HepG2 (cell line): Measurements from ENCODE around the gene ALK. TPM values are rescaled to one million over a fixed set of nuclear protein-coding genes. Genes with fewer than 3 reads are reported as not detected.

ENCODE experiments used
- ATAC-seq: fragments of 200-7000 bp; cut with Tn5 transposase; 3 replicates; pipeline ENCODE4 v1.9.1; 2020; ENCODE audit warnings: mild to moderate bottlenecking, moderate library complexity
- BruUV-seq: library from RNA; stranded (reverse); fragments of 400-500 nt; replicated peaks from 2 replicates; lab custom pipeline; 2021; lab: Mats Ljungman, UMichigan
- CTCF ChIA-PET: fragments of 300-600 bp; formaldehyde crosslinking; extraction: SDS; loops from one replicate; lab custom pipeline; 2021; ENCODE audit warnings: low total read pairs, inconsistent platforms, low intra/inter-chr PET ratio; lab: Yijun Ruan, JAX
- POLR2A ChIA-PET: fragments of 350-600 bp; sonication (Branson Sonifier 250); formaldehyde crosslinking; loops from one replicate; lab custom pipeline; 2020; ENCODE audit warnings: antibody characterized with exemption, inconsistent platforms; lab: Yijun Ruan, JAX
- DNase-seq: peaks from one replicate; pipeline ENCODE4 v3.0.0-alpha.2; 2015; ENCODE audit warnings: low spot score
- FAIRE-seq: peaks from 3 replicates; lab custom pipeline; 2011; peaks lifted over from hg19 to GRCh38; lab: Jason Lieb, UNC
- H2AFZ ChIP-seq: one replicate; pipeline ENCODE4 v1.6.1; 2011; ENCODE audit warnings: low read length, inconsistent platforms
- H3K27ac ChIP-seq: fragments of 300-600 bp; 3 replicates; pipeline ENCODE4 v1.8.0; 2011; ENCODE audit warnings: mixed run types, mild to moderate bottlenecking, mixed read lengths, low read length, inconsistent platforms; ENCODE audit not compliant: insufficient read depth; ENCODE audit errors: extremely low read length
- H3K27me3 ChIP-seq, 2 experiments: fragments of 200-600 bp in 1 of 2; 2 replicates in 1 of 2; 3 replicates in 1 of 2; pipeline versions ENCODE4 v1.6.0 to v1.8.0; 2011; ENCODE audit warnings: low read length in 2 of 2, mild to moderate bottlenecking in 2 of 2, moderate library complexity in 2 of 2, inconsistent platforms in 1 of 2; ENCODE audit not compliant: insufficient read depth in 2 of 2, control insufficient read depth in 1 of 2
- H3K36me3 ChIP-seq, 2 experiments: fragments of 200-600 bp in 1 of 2; replicated peaks in 1 of 2; 2 replicates in 1 of 2; 3 replicates in 1 of 2; pipeline versions ENCODE4 v1.5.1 to v1.8.0; 2011; ENCODE audit warnings: low read length in 2 of 2, inconsistent platforms in 1 of 2; ENCODE audit not compliant: insufficient read depth in 2 of 2, control insufficient read depth in 1 of 2
- H3K4me1 ChIP-seq: 2 replicates; pipeline ENCODE4 v1.5.1; 2012; ENCODE audit warnings: low read length, inconsistent platforms; ENCODE audit not compliant: insufficient read depth
- H3K4me2 ChIP-seq: 2 replicates; pipeline ENCODE4 v1.6.0; 2011; ENCODE audit warnings: low read depth, low read length, inconsistent platforms
- H3K4me3 ChIP-seq, 3 experiments: fragments of 200-600 bp in 1 of 3; sonication (generic), shearing (Covaris generic) in 1 of 3; replicated peaks in 1 of 3; 2 replicates each; pipeline ENCODE4 v1.5.1; 2011 to 2016; ENCODE audit warnings: low read length in 3 of 3, inconsistent platforms in 2 of 3, low read depth in 2 of 3, mild to moderate bottlenecking in 2 of 3, control low read depth in 1 of 3, mixed read lengths in 1 of 3; ENCODE audit not compliant: insufficient read depth in 1 of 3
- H3K79me2 ChIP-seq: one replicate; pipeline ENCODE4 v1.6.1; 2011; ENCODE audit warnings: low read length, inconsistent platforms; ENCODE audit not compliant: insufficient read depth
- H3K9ac ChIP-seq: 2 replicates; pipeline ENCODE4 v1.6.0; 2011; ENCODE audit warnings: mild to moderate bottlenecking, low read depth, low read length, inconsistent platforms; ENCODE audit not compliant: insufficient read depth
- H3K9me3 ChIP-seq: 2 replicates; pipeline ENCODE4 v1.5.1; 2012; ENCODE audit warnings: mild to moderate bottlenecking, low read length
- H4K20me1 ChIP-seq: 2 replicates; pipeline ENCODE4 v1.6.0; 2011; ENCODE audit warnings: inconsistent platforms, mild to moderate bottlenecking, low read length, moderate library complexity; ENCODE audit not compliant: insufficient read depth
- KAT2B ChIP-seq: fragments of 150-350 bp; IDR thresholded peaks from 2 replicates; pipeline ENCODE4 v1.6.1; 2014; ENCODE audit warnings: low read depth, low read length, borderline replicate concordance
- MIER2 ChIP-seq: IDR thresholded peaks from 2 replicates; pipeline ENCODE4 v1.6.1; 2016; ENCODE audit warnings: missing biosample characterization, missing genetic modification reagents
- SP5 ChIP-seq: IDR thresholded peaks from 2 replicates; pipeline ENCODE4 v1.6.1; 2016; ENCODE audit warnings: low read depth, borderline replicate concordance
- WGBS: methylation state at CpG from one replicate; pipeline ENCODE4 v1.1.6; 2017; ENCODE audit warnings: low lambda C conversion rate; 5-methylcytosine and 5-hydroxymethylcytosine counted together
- in situ Hi-C: cut with HindIII; loops from 2 replicates; pipeline ENCODE4 v1.10.0; 2017; ENCODE audit warnings: low pct_unique_long_range_greater_than_20kb; ENCODE audit not compliant: extremely low pct_ligation_motif_present
- intact Hi-C: fragments of 100-400 bp; cut with micrococcal nuclease; formaldehyde crosslinking; loops from one replicate; pipeline ENCODE4 v1.10.0; 2022; ENCODE audit not compliant: unreplicated experiment
- polyA plus RNA-seq, 8 experiments: library from polyadenylated mRNA; depleted of rRNA in 3 of 8; stranded (reverse) in 7 of 8; unstranded in 1 of 8; fragments of >200 nt; fragmentation: Illumina TruSeq in 4 of 8; extraction: Trizol in 4 of 8; gene quantifications; 2 replicates each; pipeline versions ENCODE4 v1.2.1 to v1.2.3, GENCODE V29; 2011 to 2016; ENCODE audit warnings: low read depth in 4 of 8, missing spikeins in 1 of 8, mixed read lengths in 1 of 8; ENCODE audit not compliant: insufficient read depth in 1 of 8
- total RNA-seq, 5 experiments: library from RNA; depleted of rRNA; stranded (reverse); fragments of >200 nt; fragmentation: Illumina TruSeq; extraction: Trizol; gene quantifications; 2 replicates each; pipeline ENCODE4 v1.2.3, GENCODE V29; 2016; ENCODE audit warnings: low read depth in 1 of 5
- TF ChIP-seq, protein P1 (sequence below): sonication (generic); formaldehyde crosslinking; IDR thresholded peaks from 2 replicates; pipeline ENCODE4 v1.4.0; 2020; ENCODE audit warnings: missing genetic modification reagents
- TF ChIP-seq, protein P2 (sequence below): IDR thresholded peaks from 2 replicates; pipeline ENCODE4 v1.6.1; 2018; ENCODE audit warnings: missing genetic modification reagents

Gene ALK
- total and polyA plus RNA-seq, 2 of the 13 experiments (the other 11 are each of a cell fraction or from before 2014, with no cell fraction given) = not detected

DNA sequence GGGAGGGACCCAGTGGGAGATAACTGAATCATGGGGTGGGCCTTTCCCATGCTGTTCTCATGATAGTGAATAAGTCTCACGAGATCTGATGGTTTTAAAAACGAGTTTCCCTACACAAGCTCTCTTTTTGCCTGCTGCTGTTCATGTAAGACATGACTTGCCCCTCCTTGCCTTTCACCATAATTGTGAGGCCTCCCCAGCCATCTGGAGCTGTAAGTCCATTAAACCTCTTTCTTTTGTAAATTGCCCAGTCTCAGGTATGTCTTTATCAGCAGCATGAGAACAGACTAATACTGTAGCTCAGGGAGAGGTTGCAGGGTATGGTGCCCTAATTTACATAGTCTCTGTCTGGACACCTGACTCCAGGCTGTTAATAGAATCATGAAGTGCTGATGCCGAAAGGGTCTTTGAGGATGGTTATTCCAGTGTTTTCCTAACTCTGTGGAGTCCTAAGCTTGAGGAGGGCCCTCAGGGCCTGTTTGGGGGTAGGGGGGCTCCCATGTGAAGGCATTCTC, 343.2 kb downstream of the ALK start:
- Histone ChIP-seq H4K20me1 (no peaks in the 10 kb centered on the region), H3K27me3 (peaks cover 3 to 56% of the 10 kb centered on the region in 2 experiments; a peak in 4 of 5 replicates), H3K79me2 (no peaks in the 10 kb centered on the region), H3K9ac (no peak overlapping the region), H3K4me1 (no peaks in the 10 kb centered on the region), H3K4me3 (no peak overlapping the region), H3K4me2 (no peak overlapping the region), H3K9me3 (no peaks in the 10 kb centered on the region)
- WGBS = 2% methylated on average over 3 of the region's 3 CpGs
- no TSS peak for BruUV-seq
- POLR2A ChIA-PET = no interaction called here
- no peak for ATAC-seq
- CTCF ChIA-PET = no interaction called here
- in situ Hi-C loops = no loop called here
- TF ChIP-seq MIER2 (CRISPR knock-in tag) = no peak
- TF ChIP-seq, protein P1, sequence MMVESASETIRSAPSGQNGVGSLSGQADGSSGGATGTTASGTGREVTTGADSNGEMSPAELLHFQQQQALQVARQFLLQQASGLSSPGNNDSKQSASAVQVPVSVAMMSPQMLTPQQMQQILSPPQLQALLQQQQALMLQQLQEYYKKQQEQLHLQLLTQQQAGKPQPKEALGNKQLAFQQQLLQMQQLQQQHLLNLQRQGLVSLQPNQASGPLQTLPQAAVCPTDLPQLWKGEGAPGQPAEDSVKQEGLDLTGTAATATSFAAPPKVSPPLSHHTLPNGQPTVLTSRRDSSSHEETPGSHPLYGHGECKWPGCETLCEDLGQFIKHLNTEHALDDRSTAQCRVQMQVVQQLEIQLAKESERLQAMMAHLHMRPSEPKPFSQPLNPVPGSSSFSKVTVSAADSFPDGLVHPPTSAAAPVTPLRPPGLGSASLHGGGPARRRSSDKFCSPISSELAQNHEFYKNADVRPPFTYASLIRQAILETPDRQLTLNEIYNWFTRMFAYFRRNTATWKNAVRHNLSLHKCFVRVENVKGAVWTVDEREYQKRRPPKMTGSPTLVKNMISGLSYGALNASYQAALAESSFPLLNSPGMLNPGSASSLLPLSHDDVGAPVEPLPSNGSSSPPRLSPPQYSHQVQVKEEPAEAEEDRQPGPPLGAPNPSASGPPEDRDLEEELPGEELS (CRISPR knock-in tag) = no peak
- TF ChIP-seq, protein P2, sequence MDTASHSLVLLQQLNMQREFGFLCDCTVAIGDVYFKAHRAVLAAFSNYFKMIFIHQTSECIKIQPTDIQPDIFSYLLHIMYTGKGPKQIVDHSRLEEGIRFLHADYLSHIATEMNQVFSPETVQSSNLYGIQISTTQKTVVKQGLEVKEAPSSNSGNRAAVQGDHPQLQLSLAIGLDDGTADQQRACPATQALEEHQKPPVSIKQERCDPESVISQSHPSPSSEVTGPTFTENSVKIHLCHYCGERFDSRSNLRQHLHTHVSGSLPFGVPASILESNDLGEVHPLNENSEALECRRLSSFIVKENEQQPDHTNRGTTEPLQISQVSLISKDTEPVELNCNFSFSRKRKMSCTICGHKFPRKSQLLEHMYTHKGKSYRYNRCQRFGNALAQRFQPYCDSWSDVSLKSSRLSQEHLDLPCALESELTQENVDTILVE (CRISPR knock-in tag) = no peak
- no peak for TF ChIP-seq KAT2B
- TF ChIP-seq SP5 (CRISPR knock-in tag) = no peak
- TF ChIP-seq, all 625 proteins: peak for 0
- no peak for DNase-seq
- H3K27ac ChIP-seq = no peak overlapping the region
- intact Hi-C loops = no loop called here
- no peaks in the 10 kb centered on the region for H3K36me3 ChIP-seq
- FAIRE-seq = no peak
- H2AFZ ChIP-seq = no peak overlapping the region
